Transverse colon (tissue), 4 donors: Measurements from ENCODE around the gene UBE2C.

Experiments used
- CTCF ChIP-seq, 5 experiments: fragments of 200-600 bp in 3 of 5; fragments of 450-650 bp in 2 of 5; sonication (generic) in 3 of 5; IDR thresholded peaks; 1 replicate in 2 of 5; 2 replicates in 3 of 5; pipeline ENCODE4 v1.5.1; 2016 to 2017; ENCODE audit warnings: antibody characterized with exemption in 5 of 5, inconsistent platforms in 3 of 5, mild to moderate bottlenecking in 2 of 5, moderate library complexity in 1 of 5
- EP300 ChIP-seq: sonication (generic); formaldehyde crosslinking; IDR thresholded peaks from one replicate; pipeline ENCODE4 v1.6.1; 2017; ENCODE audit warnings: antibody characterized with exemption, low read depth
- POLR2A ChIP-seq: fragments of 450-650 bp; IDR thresholded peaks from one replicate; pipeline ENCODE4 v1.6.1; 2016; ENCODE audit warnings: antibody characterized with exemption, mild to moderate bottlenecking, moderate library complexity
- POLR2AphosphoS5 ChIP-seq, 3 donors: sonication (generic); formaldehyde crosslinking; IDR thresholded peaks; one replicate each; pipeline ENCODE4 v1.6.1; 2016; ENCODE audit warnings: antibody characterized with exemption in 3 of 3

- TF ChIP-seq CTCF (IDR thresholded peaks at IDR 0.05) (no peak), POLR2A (no peak), POLR2AphosphoS5 (IDR thresholded peaks at IDR 0.05) (no peak), EP300 (no peak)
Measured at GRCh38 chr20:45843506-45843905, 31.1 kb downstream of the UBE2C start.
